ENCODE results near the gene CARNS1.

Gene CARNS1

DNA sequence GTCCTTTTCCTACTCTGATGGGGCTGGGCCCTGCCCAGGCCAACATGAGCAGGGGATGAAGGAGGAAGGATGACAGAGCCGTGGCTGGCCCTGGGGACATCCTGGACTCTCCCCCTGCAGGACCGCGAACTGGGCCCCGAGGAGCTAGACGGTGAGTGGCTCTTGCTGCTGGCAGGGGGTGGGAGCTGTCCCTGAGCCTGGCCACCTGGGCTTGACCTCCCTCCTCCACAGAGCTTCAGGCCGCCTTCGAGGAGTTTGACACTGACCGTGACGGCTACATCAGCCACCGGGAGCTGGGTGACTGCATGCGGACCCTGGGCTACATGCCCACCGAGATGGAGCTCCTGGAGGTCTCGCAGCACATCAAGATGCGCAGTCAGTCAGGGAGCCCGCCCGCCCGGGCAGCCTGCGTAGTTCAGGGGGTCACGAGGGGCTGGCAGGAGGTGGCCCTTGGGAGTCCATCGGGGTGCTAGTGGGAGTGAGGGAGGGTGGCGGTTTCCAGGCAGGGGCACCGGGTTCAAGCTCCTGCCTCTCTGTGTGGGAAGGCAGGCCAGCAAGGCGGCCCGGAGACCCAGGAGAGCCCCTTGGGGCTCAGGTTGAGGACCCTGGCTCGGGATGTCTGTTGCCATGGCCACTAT, 40.7 kb downstream of the CARNS1 start:
- TF ChIP-seq BHLHE40 (IDR thresholded peaks at IDR 0.05; ENCODE audit: borderline replicate concordance) (no peak), PKNOX1 (IDR thresholded peaks at IDR 0.05) (no peak), ZNF384 (IDR thresholded peaks at IDR 0.05) (no peak), NFRKB (IDR thresholded peaks at IDR 0.05) (no peak), TARDBP (IDR thresholded peaks at IDR 0.05) (no peak), SP1 (IDR thresholded peaks at IDR 0.05) (no peak), ELF4 (IDR thresholded peaks at IDR 0.05) (no peak), FOXK2 (IDR thresholded peaks at IDR 0.05) (no peak), SUZ12 (IDR thresholded peaks at IDR 0.05) (no peak), HDGF (IDR thresholded peaks at IDR 0.05; ENCODE audit: borderline replicate concordance) (no peak), CTBP1 (IDR thresholded peaks at IDR 0.05; ENCODE audit: borderline replicate concordance) (no peak), LEF1 (IDR thresholded peaks at IDR 0.05; ENCODE audit: borderline replicate concordance) (no peak), ARNT (IDR thresholded peaks at IDR 0.05) (no peak), L3MBTL2 (conservative IDR thresholded peaks at IDR 0.05) (no peak), FOXA1 (IDR thresholded peaks at IDR 0.05) (no peak), FOXM1 (IDR thresholded peaks at IDR 0.05; ENCODE audit: borderline replicate concordance) (no peak)
- ChIA-PET POLR2A (interaction anchor here (0.5 to 1.3 kb wide), 3 partner anchors 11 to 36 kb away, joined by 3 to 4 read pairs (median 4); partner anchors contain the start of gene AIP), CTCF (no interaction called here)
- DNase-seq (ENCODE audit: extremely low spot score) = no peak

GRCh38 chr11:67457453-67457852, 42.0 kb downstream of the CARNS1 start:
- TF ChIP-seq FOXK2 (IDR thresholded peaks at IDR 0.05) = no peak
- no peak for TF ChIP-seq HDGF (IDR thresholded peaks at IDR 0.05; ENCODE audit: borderline replicate concordance)
- no peak for TF ChIP-seq L3MBTL2 (conservative IDR thresholded peaks at IDR 0.05)
- TF ChIP-seq TARDBP (IDR thresholded peaks at IDR 0.05) = no peak
- no peak for TF ChIP-seq SP1 (IDR thresholded peaks at IDR 0.05)
- no peak for TF ChIP-seq BHLHE40 (IDR thresholded peaks at IDR 0.05; ENCODE audit: borderline replicate concordance)
- no peak for TF ChIP-seq CTBP1 (IDR thresholded peaks at IDR 0.05; ENCODE audit: borderline replicate concordance)
- TF ChIP-seq LEF1 (IDR thresholded peaks at IDR 0.05; ENCODE audit: borderline replicate concordance) = no peak
- DNase-seq (ENCODE audit: extremely low spot score) = no peak
- POLR2A ChIA-PET = no interaction called here
- CTCF ChIA-PET = no interaction called here

DNA sequence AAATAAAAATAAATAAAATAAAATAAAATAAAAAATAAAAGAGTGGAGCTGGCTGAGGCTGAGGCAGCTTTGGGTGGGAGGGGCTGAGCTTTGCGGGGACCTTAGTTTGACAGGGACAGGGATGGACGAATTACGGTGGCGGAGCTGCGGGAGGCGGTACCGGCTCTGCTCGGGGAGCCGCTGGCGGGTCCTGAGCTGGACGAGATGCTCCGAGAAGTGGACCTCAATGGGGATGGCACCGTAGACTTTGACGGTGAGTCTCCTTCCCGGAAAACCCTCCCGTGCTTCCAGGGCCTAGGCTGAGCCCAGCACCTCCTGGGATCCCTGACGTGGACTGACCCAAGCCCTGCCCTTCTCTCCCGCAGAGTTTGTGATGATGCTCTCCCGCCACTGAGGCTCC, 42.8 kb downstream of the CARNS1 start:
- no peak for DNase-seq (ENCODE audit: extremely low spot score)
- CTCF ChIA-PET = no interaction called here
- POLR2A ChIA-PET = no interaction called here
- TF ChIP-seq TARDBP (IDR thresholded peaks at IDR 0.05) (no peak), SUZ12 (IDR thresholded peaks at IDR 0.05) (no peak), NFRKB (IDR thresholded peaks at IDR 0.05) (no peak), PKNOX1 (IDR thresholded peaks at IDR 0.05) (no peak), ZNF384 (IDR thresholded peaks at IDR 0.05) (no peak), HDGF (IDR thresholded peaks at IDR 0.05; ENCODE audit: borderline replicate concordance) (no peak), FOXM1 (IDR thresholded peaks at IDR 0.05; ENCODE audit: borderline replicate concordance) (no peak), L3MBTL2 (conservative IDR thresholded peaks at IDR 0.05) (no peak), FOXA1 (IDR thresholded peaks at IDR 0.05) (no peak), ELF4 (IDR thresholded peaks at IDR 0.05) (no peak), ARNT (IDR thresholded peaks at IDR 0.05) (no peak), SP1 (IDR thresholded peaks at IDR 0.05) (no peak), FOXK2 (IDR thresholded peaks at IDR 0.05) (no peak), BHLHE40 (IDR thresholded peaks at IDR 0.05; ENCODE audit: borderline replicate concordance) (no peak), LEF1 (IDR thresholded peaks at IDR 0.05; ENCODE audit: borderline replicate concordance) (no peak), CTBP1 (IDR thresholded peaks at IDR 0.05; ENCODE audit: borderline replicate concordance) (no peak)

- no peak for TF ChIP-seq FOXA1 (IDR thresholded peaks at IDR 0.05)
- no peak for TF ChIP-seq L3MBTL2 (conservative IDR thresholded peaks at IDR 0.05)
- TF ChIP-seq ARNT (IDR thresholded peaks at IDR 0.05) = no peak
- TF ChIP-seq SUZ12 (IDR thresholded peaks at IDR 0.05) = no peak
- no peak for TF ChIP-seq ELF4 (IDR thresholded peaks at IDR 0.05)
- no peak for TF ChIP-seq HDGF (IDR thresholded peaks at IDR 0.05; ENCODE audit: borderline replicate concordance)
- no peak for TF ChIP-seq LEF1 (IDR thresholded peaks at IDR 0.05; ENCODE audit: borderline replicate concordance)
- no peak for TF ChIP-seq FOXK2 (IDR thresholded peaks at IDR 0.05)
- TF ChIP-seq SP1 (IDR thresholded peaks at IDR 0.05) = no peak
- ChIA-PET CTCF (no interaction called here), POLR2A (interaction anchor here (0.6 to 1.5 kb wide), 3 partner anchors 13 to 62 kb away, joined by 3 to 4 read pairs (median 3); no protein-coding TSS in a partner anchor)
- DNase-seq (ENCODE audit: extremely low spot score) = no peak
Measured at GRCh38 chr11:67463186-67463585, 47.7 kb downstream of the CARNS1 start.

DNA sequence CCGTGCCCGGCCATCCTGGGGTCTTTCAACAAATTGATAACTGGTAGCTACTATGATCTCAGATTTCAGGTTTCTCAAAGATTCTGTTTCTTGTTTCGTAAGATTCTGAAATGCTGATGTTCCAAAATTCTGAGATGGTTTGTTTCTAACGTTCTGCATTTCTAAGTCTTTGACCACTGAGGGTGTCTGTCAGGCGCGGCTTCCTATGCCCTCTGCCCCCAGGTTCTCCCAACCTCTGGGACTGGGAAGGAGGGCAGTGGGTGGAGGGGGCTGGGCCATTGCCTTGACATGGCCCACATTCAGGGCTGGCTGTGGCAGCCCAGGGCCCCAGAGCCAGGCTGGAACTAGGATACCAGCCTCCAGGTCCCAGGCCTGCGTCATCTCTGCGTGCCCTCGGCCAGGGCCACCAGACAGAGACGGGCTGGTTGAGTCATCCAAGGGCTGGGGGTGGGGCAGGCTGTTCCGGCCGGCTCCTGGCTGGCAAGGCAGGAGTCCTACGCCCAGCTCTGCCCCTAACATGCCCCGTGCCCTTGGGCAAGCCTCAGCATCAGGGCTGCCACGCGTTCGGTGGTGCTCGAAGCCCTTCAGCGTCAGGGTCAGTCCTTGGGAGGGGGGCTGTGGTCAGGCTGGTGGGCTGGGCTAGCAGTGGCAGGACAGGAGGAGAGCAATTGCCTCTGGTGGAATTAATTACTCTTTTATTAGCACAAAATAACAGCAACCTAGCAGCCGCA, 48.4 kb downstream of the CARNS1 start:
- CTCF ChIA-PET = no interaction called here
- DNase-seq (ENCODE audit: extremely low spot score) = no peak
- no peak for TF ChIP-seq FOXK2 (IDR thresholded peaks at IDR 0.05)
- POLR2A ChIA-PET = interaction anchor here (1.5 kb wide), 1 partner anchor 13 kb away, joined by 4 read pairs; no protein-coding TSS in a partner anchor

DNA sequence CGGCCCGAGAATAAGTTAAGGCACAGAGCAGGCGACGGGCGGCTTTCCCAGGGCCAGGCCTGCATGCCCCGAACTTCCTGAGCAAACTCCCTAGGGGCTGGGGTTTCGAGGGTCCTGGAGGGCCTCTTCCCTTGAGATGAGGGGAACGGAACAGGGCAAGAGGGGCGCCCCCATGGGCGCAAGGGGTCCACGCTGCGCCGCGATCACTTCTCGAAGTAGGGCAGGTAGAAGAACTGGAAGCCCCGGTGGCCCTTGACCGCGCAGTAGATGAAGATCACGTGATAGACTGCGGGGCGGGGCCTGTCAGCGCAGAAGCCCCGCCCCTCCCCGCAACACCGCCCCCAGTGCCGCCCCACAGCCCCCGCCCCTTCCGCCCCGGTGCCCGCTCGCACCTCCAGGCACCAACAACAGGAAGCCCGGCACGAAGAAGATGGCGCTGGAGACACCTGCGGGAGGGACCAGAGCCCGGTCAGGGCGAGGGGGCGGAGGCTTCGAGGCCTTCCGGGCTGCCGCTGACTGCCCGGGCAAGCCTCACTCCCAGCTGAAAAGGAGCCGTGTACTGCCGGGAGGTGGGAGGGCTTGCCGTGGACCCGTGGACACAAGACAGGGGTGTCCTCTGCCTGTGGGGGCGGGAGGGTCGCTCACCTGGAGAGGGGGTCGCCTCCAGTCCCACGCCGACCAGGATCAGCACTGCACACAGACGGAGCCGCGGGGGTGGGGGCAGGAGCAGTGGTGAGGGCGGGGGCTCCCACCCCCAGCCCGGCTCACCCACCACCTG, 49.1 kb downstream of the CARNS1 start:
- ChIA-PET CTCF (no interaction called here), POLR2A (interaction anchor here (0.7 to 2.3 kb wide), 9 partner anchors 12 to 73 kb away, joined by 3 to 13 read pairs (median 4); partner anchors contain the start of genes AIP, GPR152, PPP1CA and RAD9A)
- peak; percentile 93 for DNase-seq (ENCODE audit: extremely low spot score)
- no peak for TF ChIP-seq CTBP1 (IDR thresholded peaks at IDR 0.05; ENCODE audit: borderline replicate concordance)
- peak; percentile 75 for TF ChIP-seq L3MBTL2 (conservative IDR thresholded peaks at IDR 0.05)
- TF ChIP-seq SP1 (IDR thresholded peaks at IDR 0.05) = no peak
